NCI-H2171 treated with DMSO at 0.1 percent for 48 hours (cell line): Measurements from ENCODE around the gene ARHGEF28.

Experiments used
- DNase-seq: peaks from one replicate; lab custom pipeline; 2025; lab: John Stamatoyannopoulos, UW

The ARHGEF28 gene

DNA sequence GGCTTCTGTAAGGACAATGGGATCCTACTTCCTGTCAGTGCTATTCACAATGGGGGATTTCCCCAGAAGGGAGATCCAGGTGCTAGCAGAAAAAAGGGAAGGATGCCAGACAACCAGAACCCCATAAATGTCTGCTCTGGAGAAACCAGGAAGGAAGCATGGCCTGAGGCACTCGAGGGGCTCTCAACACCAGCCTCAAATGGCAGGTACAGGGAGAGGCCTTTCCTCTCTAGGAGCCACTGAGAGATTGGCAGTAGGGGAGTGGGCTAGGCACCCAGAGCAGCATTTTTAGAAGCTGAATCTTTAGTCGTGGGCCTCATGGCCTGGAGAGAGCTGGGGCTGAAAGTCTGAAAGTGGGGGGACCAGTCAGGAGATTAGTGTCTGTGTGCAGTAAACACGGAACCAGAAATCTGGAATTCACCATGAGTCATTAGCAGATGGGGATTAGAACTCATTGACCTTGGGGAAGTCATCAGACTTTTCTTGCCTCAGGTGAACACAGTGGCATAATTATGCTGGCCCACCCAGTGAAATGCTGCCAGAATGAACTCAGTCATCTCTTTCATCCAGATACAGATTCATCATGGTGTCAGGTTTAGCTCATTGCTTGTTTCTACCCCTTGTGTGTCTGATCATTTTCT, 28.3 kb downstream of the ARHGEF28 start:
- DNase-seq, result no peak

DNA sequence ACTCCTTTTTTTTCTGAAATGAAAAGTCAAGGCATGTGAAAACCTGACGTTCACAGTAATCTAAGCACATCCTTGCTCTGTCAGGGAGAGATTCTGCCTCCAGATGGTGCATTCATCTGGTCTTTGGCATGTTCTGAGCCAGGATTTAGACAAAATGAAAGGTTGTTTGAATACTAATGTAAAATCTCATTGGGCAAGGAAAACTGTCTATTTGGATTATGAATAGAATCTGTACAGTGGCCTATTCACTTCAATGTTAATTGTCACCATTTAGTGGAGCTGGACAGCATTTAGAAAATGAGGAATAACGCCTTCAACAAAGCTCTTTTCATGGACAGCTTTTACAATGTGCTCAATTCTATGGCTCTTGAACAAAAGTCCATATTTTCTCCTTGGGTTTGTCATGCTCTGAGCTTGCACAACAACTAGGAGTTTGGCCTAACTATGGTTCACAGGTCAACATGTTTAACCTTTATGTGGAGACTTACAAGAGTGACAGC, 28.9 kb downstream of the ARHGEF28 start:
- no peak for DNase-seq

- DNase-seq, result peak; percentile 66
These were observed 29.6 kb downstream of the ARHGEF28 start for GRCh38 chr5:73655521-73656160.

GRCh38 chr5:73661753-73662152, 35.8 kb downstream of the ARHGEF28 start:
- no peak for DNase-seq

- DNase-seq, result no peak
These were observed 37.3 kb downstream of the ARHGEF28 start for GRCh38 chr5:73663161-73663859.

DNA sequence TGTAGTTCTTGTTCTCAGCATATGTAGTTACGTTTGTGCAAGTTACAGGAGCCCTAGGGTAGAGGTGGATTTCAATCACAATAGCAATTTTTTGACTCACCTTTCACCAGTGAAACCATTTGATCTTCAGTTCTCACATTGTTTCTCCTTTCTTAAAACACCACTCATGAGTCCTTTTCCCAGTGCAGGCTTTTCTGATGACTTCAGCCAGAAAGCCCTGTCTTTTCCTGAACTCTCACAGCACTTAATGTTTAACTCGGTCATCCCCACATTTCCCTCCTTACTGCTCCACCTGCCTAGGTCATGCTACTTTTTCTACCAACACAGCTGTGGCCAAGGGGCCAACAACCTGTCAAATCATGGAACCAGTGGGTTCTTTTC, 37.9 kb downstream of the ARHGEF28 start:
- no peak for DNase-seq

DNA sequence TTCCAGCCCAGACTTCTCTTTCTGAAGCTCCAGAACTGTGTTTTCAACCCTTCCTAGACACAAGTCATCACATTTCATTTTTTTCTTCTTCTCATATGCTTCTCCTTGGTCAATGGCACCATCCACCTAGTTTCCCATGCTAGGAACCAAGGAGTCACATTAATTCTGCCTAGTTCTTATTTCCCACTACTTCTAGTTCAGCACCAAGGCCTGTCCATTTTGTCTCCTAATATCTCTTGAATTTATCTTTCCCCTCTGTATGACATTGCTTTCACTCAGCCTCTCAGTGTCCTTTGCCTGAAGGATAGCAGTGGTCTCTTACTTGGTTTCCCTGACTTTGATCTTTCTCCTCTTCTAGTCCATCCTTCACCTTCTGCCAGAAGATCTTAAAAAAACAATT, 38.8 kb downstream of the ARHGEF28 start:
- no peak for DNase-seq

- DNase-seq, result no peak
These were observed 40.9 kb downstream of the ARHGEF28 start for GRCh38 chr5:73666891-73667290.

- DNase-seq, result no peak
These were observed 42.0 kb downstream of the ARHGEF28 start for GRCh38 chr5:73668017-73668416.

GRCh38 chr5:73668486-73669111, 42.6 kb downstream of the ARHGEF28 start:
- DNase-seq, result no peak

GRCh38 chr5:73670731-73671130, 44.7 kb downstream of the ARHGEF28 start:
- no peak for DNase-seq

GRCh38 chr5:73672132-73672531, 46.1 kb downstream of the ARHGEF28 start:
- no peak for DNase-seq

GRCh38 chr5:73673161-73673591, 47.2 kb downstream of the ARHGEF28 start:
- DNase-seq, result no peak

- no peak for DNase-seq
These were observed 48.6 kb downstream of the ARHGEF28 start for GRCh38 chr5:73674669-73675004.

DNA sequence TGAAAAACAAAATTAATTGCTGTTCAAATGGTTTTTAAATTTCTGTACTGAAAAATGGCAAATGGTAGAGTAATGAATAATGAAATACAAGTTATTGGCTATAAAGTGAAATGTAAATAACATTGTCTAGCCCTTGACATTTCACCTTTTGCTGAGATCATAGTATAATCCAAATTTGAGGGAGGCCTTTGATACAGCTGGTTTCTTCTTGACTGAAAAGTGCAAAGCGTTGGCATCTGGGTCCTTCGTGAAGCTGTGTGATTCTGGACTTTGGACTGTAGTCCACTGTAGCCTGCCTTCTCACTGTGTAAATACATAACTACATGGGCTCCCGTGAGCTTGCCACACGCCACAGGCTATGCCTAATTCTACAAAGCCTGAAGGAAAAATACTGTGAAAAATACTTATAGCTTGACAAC, 52.3 kb downstream of the ARHGEF28 start:
- no peak for DNase-seq

- no peak for DNase-seq
These were observed 52.8 kb downstream of the ARHGEF28 start for GRCh38 chr5:73678807-73679206.

- DNase-seq, result no peak
These were observed 56.2 kb downstream of the ARHGEF28 start for GRCh38 chr5:73682176-73682575.

DNA sequence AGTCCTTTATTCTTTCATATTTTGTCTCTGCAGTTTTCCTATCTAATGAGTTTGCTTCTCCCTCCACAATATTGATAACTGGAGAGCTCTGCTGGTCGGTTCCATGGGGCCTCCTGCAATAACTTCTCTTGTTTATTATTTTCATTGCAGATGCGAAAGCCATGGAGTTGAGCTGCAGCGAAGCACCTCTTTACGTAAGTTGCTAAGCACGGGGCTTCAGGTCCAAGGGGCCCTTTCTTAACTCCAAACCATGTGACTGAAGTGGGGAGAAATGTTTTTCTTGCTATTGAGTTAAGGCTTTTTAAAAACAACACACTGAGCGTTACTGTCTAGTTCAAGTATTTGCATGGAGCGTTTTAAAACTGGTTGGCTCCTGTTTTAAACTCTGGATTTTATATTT, 58.7 kb downstream of the ARHGEF28 start:
- DNase-seq, result no peak

DNA sequence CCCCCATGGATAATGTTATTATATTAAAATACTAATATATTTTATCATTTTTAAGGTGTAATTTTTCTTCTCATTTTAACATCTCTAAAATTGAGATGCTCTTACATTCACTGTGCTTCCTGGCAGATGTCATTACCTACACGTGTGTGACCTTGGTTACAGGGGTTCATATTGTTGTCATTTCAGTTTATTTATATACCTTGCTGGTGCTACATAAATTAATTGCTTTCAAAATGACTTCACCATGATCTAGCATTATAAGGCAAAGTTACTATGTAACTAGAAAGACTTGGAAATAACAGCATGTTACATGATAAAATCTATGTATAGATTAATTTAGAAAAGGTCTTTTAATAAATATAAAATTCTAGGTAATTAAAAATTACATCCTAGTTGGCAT, 60.9 kb downstream of the ARHGEF28 start:
- DNase-seq, result no peak

GRCh38 chr5:73687357-73687756, 61.4 kb downstream of the ARHGEF28 start:
- no peak for DNase-seq

- no peak for DNase-seq
These were observed 64.0 kb downstream of the ARHGEF28 start for GRCh38 chr5:73690015-73690414.

DNA sequence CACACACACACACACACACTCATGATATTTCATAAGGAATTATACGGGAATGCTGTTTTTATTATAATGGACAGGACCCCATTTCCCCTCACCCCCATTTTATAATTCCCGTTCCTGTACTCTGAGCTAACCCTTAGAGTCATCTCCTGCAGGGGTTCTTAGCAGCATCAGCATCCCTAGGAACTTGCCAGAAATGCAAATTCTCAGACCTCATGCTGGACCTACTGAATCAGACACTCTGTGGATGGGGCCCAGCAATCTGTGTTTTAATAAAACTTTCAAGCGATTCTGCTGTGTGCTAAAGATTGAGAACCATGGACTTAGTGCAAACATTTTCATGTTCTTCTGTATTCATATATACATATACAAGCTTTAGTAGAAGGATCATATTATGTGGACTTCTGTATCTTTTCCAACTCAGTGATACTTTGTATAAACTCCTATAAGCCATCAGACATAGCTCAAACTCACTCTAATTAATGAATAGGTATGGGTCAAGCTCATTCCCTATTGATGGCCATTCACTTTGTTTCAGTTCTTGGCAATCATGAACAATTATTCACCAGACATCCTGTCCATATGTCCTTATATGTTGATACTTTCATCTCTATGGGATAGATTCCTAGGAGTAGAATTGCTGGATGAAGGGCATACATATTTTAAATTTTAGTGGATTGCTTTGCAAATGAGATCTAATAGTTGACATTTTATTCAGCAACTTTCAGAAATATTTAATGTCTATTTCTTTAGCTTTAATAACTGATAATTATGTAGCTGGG, 65.5 kb downstream of the ARHGEF28 start:
- no peak for DNase-seq
